PC-3 (cell line): ENCODE results near the gene TENM4. TPM values are rescaled to one million over a fixed set of nuclear protein-coding genes. Genes with fewer than 3 reads are reported as not detected.
A peak's percentile ranks its signal among the peaks of the same experiment; 100 is the strongest.

Experiments
- ATAC-seq: fragments of 200-7000 bp; cut with Tn5 transposase; 2 replicates; pipeline ENCODE4 v1.9.1; 2020; ENCODE audit warnings: mild to moderate bottlenecking, moderate library complexity
- BruUV-seq: library from RNA; stranded (reverse); fragments of 400-500 nt; replicated peaks from 2 replicates; lab custom pipeline; 2021; lab: Mats Ljungman, UMichigan
- CTCF ChIA-PET: fragments of 300-600 bp; sonication (Branson Sonifier 250); formaldehyde crosslinking; loops from one replicate; lab custom pipeline; 2022; ENCODE audit warnings: antibody characterized with exemption; lab: Charles Lee
- POLR2A ChIA-PET: fragments of 300-600 bp; sonication (Branson Sonifier 250); formaldehyde crosslinking; loops from one replicate; lab custom pipeline; 2022; ENCODE audit warnings: antibody characterized with exemption; ENCODE audit not compliant: unreplicated experiment; lab: Charles Lee
- DNase-seq: peaks from one replicate; pipeline ENCODE4 v3.0.0-alpha.2; 2015
- H2AFZ ChIP-seq: fragments of 300-600 bp; sonication (generic); 2 replicates; pipeline ENCODE4 v1.6.0; 2016; ENCODE audit warnings: antibody characterized with exemption, low read length
- H3F3A ChIP-seq: fragments of 300-600 bp; sonication (generic); one replicate; pipeline ENCODE4 v1.6.0; 2017; ENCODE audit warnings: antibody characterized with exemption, low read length, control low read depth, mild to moderate bottlenecking; ENCODE audit not compliant: unreplicated experiment
- H3K27ac ChIP-seq: fragments of 300-600 bp; sonication (generic); 2 replicates; pipeline ENCODE4 v1.5.1; 2016; ENCODE audit warnings: mild to moderate bottlenecking, low read length
- H3K27me3 ChIP-seq: fragments of 300-600 bp; sonication (generic); 2 replicates; pipeline ENCODE4 v1.6.1; 2016; ENCODE audit warnings: low read length, mixed read lengths
- H3K36me3 ChIP-seq: fragments of 300-600 bp; sonication (generic); 2 replicates; pipeline ENCODE4 v1.6.1; 2016; ENCODE audit warnings: low read depth, mixed run types, low read length, mixed read lengths
- H3K4me1 ChIP-seq: fragments of 300-600 bp; sonication (generic); 2 replicates; pipeline ENCODE4 v1.5.1; 2016; ENCODE audit warnings: low read length; ENCODE audit not compliant: insufficient read depth
- H3K4me2 ChIP-seq: fragments of 300-600 bp; sonication (generic); 2 replicates; pipeline ENCODE4 v1.6.0; 2016; ENCODE audit warnings: low read length
- H3K4me3 ChIP-seq: fragments of 300-600 bp; sonication (generic); 2 replicates; pipeline ENCODE4 v1.5.1; 2016; ENCODE audit warnings: mild to moderate bottlenecking, low read length, mixed read lengths
- H3K79me2 ChIP-seq: fragments of 300-600 bp; sonication (generic); 2 replicates; pipeline ENCODE4 v1.6.1; 2017; ENCODE audit warnings: low read length, mixed read lengths
- H3K9ac ChIP-seq: fragments of 300-600 bp; sonication (generic); 2 replicates; pipeline ENCODE4 v1.6.0; 2016; ENCODE audit warnings: mild to moderate bottlenecking, low read length
- H3K9me2 ChIP-seq: fragments of 300-600 bp; sonication (generic); replicated peaks from 2 replicates; pipeline ENCODE4 v1.6.1; 2016; ENCODE audit warnings: mixed run types, low read length, mixed read lengths
- H3K9me3 ChIP-seq: fragments of 300-600 bp; sonication (generic); 2 replicates; pipeline ENCODE4 v1.6.1; 2016; ENCODE audit warnings: low read length, mixed read lengths
- H4K20me1 ChIP-seq: fragments of 300-600 bp; sonication (generic); 2 replicates; pipeline ENCODE4 v1.6.1; 2016; ENCODE audit warnings: low read length, mixed read lengths
- EZH2 ChIP-seq: fragments of 300-600 bp; sonication (generic); IDR thresholded peaks from one replicate; pipeline ENCODE4 v1.6.1; 2017; ENCODE audit warnings: antibody characterized with exemption, mild to moderate bottlenecking, low read length; ENCODE audit not compliant: unreplicated experiment
- EZH2phosphoT487 ChIP-seq: fragments of 300-600 bp; sonication (generic); IDR thresholded peaks from 2 replicates; pipeline ENCODE4 v1.6.1; 2018; ENCODE audit warnings: mild to moderate bottlenecking, antibody characterized with exemption, low read length, borderline replicate concordance
- intact Hi-C: fragments of 100-400 bp; cut with micrococcal nuclease; formaldehyde crosslinking; loops from 2 replicates; pipeline ENCODE4 v1.9.0; 2023
- total RNA-seq: library from RNA; depleted of rRNA; stranded (reverse); fragments of >200 nt; gene quantifications from 2 replicates; pipeline ENCODE4 v1.2.3, GENCODE V29; 2014
- TF ChIP-seq, protein P1 (sequence below): fragments of 300-600 bp; sonication (generic); conservative IDR thresholded peaks from 2 replicates; pipeline ENCODE4 v1.5.1; 2017; ENCODE audit warnings: antibody characterized with exemption, low read depth, mild to moderate bottlenecking, low read length

The TENM4 gene
- total RNA-seq, 1 experiment from 2014 or later = 19.7 TPM

DNA sequence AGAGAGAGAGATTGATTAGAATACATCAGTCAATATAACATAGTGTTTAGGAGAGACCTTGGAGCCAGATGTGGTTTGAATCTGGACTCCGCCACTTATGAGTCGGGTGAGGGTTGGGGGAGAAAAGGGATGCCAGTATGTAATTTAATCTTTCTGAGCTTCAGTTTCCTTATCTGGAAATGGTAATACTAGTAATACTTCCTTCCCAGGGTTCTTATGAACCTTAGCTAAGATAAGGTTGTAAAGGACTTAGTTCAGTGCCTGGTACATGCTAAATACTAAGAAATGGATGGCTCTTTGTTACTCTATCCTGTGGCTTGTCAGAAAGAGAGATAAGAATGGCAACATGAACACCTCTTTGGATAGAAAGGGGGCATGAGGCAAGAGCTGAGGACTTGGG, 640.1 kb downstream of the TENM4 start:
- Histone ChIP-seq H3F3A (peaks cover 54% of the 10 kb centered on the region), H2AFZ (no peak overlapping the region), H3K9ac (peak overlapping the region; percentile 89), H3K4me3 (peak overlapping the region; percentile 12; the same call in 1 of the 2 replicates), H3K9me3 (no peaks in the 10 kb centered on the region), H3K9me2 (no peaks in the 10 kb centered on the region), H3K27me3 (no peaks in the 10 kb centered on the region), H3K4me1 (peaks cover 75% of the 10 kb centered on the region), H3K4me2 (peak overlapping the region; percentile 61), H3K36me3 (no peaks in the 10 kb centered on the region), H4K20me1 (no peaks in the 10 kb centered on the region), H3K27ac (peak overlapping the region; percentile 96), H3K79me2 (no peaks in the 10 kb centered on the region)
- intact Hi-C loops = loop anchor here (1.0 to 5.0 kb wide), 7 partner anchors 21 to 277 kb away; no protein-coding TSS in a partner anchor
- DNase-seq = no peak
- ChIA-PET POLR2A (interaction anchor here (0.6 to 1.3 kb wide), 3 partner anchors 38 to 160 kb away, joined by 3 to 8 read pairs (median 5); no protein-coding TSS in a partner anchor), CTCF (interaction anchor here (0.7 to 2.5 kb wide), 5 partner anchors 21 to 160 kb away, joined by 4 to 17 read pairs (median 8); no protein-coding TSS in a partner anchor)
- no peak; the same call in 1 of the 2 replicates for ATAC-seq
- TF ChIP-seq EZH2 = no peak
- TF ChIP-seq, protein P1, sequence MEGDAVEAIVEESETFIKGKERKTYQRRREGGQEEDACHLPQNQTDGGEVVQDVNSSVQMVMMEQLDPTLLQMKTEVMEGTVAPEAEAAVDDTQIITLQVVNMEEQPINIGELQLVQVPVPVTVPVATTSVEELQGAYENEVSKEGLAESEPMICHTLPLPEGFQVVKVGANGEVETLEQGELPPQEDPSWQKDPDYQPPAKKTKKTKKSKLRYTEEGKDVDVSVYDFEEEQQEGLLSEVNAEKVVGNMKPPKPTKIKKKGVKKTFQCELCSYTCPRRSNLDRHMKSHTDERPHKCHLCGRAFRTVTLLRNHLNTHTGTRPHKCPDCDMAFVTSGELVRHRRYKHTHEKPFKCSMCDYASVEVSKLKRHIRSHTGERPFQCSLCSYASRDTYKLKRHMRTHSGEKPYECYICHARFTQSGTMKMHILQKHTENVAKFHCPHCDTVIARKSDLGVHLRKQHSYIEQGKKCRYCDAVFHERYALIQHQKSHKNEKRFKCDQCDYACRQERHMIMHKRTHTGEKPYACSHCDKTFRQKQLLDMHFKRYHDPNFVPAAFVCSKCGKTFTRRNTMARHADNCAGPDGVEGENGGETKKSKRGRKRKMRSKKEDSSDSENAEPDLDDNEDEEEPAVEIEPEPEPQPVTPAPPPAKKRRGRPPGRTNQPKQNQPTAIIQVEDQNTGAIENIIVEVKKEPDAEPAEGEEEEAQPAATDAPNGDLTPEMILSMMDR = no peak
- TF ChIP-seq EZH2phosphoT487 = no peak
- TSS peak; percentile 51 for BruUV-seq

DNA sequence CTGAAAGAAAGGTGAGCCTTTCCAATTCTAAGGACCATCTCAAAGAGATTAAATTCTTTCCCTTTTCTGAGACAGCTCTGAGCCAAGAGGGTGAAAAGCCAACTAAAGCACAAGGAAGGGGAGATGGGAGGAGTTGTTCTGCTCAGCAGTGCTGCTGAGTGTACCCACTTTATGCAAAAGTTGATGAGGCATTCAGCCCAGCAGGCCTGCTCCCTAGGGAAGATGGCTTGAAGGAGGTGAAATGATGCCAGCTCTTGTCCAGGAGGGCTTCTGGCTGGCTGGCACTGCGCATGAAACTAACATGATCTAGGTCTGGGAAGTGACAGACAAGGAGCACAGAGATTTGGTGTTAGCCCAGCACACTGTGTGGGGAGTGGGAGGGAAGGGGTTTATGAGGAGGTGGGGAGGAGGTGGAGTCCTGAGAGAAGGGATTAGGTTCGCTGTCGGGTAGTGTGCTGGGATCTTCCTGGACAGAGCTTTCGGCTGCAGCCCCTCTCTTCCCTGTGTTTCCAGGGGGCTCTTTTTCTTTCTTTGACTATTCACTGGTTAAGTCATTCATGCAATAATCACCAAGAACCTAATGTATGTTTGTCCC, 640.6 kb downstream of the TENM4 start:
- Histone ChIP-seq H3K4me2 (peak overlapping the region; percentile 61), H4K20me1 (no peaks in the 10 kb centered on the region), H3K4me3 (peak overlapping the region; percentile 12; the same call in 1 of the 2 replicates), H3F3A (peaks cover 54% of the 10 kb centered on the region), H3K79me2 (no peaks in the 10 kb centered on the region), H3K27ac (peak overlapping the region; percentile 96), H3K4me1 (peaks cover 80% of the 10 kb centered on the region), H3K27me3 (no peaks in the 10 kb centered on the region), H3K9ac (peak overlapping the region; percentile 89), H3K9me3 (no peaks in the 10 kb centered on the region), H3K36me3 (no peaks in the 10 kb centered on the region), H2AFZ (no peak overlapping the region), H3K9me2 (no peaks in the 10 kb centered on the region)
- no peak for TF ChIP-seq EZH2phosphoT487
- TF ChIP-seq, protein P1 = no peak
- no TSS peak for BruUV-seq
- intact Hi-C loops = loop anchor here (2.0 to 5.0 kb wide), 2 partner anchors 57 to 277 kb away; no protein-coding TSS in a partner anchor
- DNase-seq = peak; percentile 71
- CTCF ChIA-PET = interaction anchor here (1.9 to 3.9 kb wide), 3 partner anchors 85 to 161 kb away, joined by 8 to 20 read pairs (median 17); no protein-coding TSS in a partner anchor
- POLR2A ChIA-PET = interaction anchor here (0.7 kb wide), 1 partner anchor 10 kb away, joined by 5 read pairs; no protein-coding TSS in a partner anchor
- ATAC-seq = no peak
